Breast epithelium (tissue), 4 donors: ENCODE measurements around the gene ARFGAP3. TPM values are rescaled to one million over a fixed set of nuclear protein-coding genes. Genes with fewer than 3 reads are reported as not detected.

Experiments
- DNase-seq, 2 donors: peaks; one replicate each; pipeline ENCODE4 v3.0.0-alpha.2; 2019; ENCODE audit warnings: low spot score in 2 of 2
- H3K27ac ChIP-seq, 2 donors: fragments of 200-600 bp; sonication (generic) in 1 of 2; one replicate each; pipeline ENCODE4 v1.5.1; 2016 to 2019; ENCODE audit warnings: mild to moderate bottlenecking in 1 of 2
- H3K27me3 ChIP-seq, 2 donors: fragments of 200-600 bp; sonication (generic) in 1 of 2; one replicate each; pipeline versions ENCODE4 v1.5.1 to v1.6.0; 2017 to 2019; ENCODE audit warnings: control low read depth in 1 of 2, mild to moderate bottlenecking in 1 of 2
- H3K36me3 ChIP-seq: fragments of 200-600 bp; one replicate; pipeline ENCODE4 v1.5.1; 2019
- H3K4me1 ChIP-seq, 2 donors: fragments of 200-600 bp; sonication (generic); one replicate each; pipeline ENCODE4 v1.5.1; 2016 to 2019; ENCODE audit warnings: control low read depth in 1 of 2
- H3K4me3 ChIP-seq, 3 donors: fragments of 200-600 bp; sonication (generic); 1 replicate in 2 of 3; 2 replicates in 1 of 3; pipeline ENCODE4 v1.5.1; 2016 to 2019; ENCODE audit warnings: mild to moderate bottlenecking in 3 of 3, moderate library complexity in 2 of 3
- H3K9me3 ChIP-seq, 2 donors: fragments of 200-600 bp; sonication (generic) in 1 of 2; one replicate each; pipeline ENCODE4 v1.5.1; 2016 to 2019; ENCODE audit warnings: control low read depth in 1 of 2
- CTCF ChIP-seq, 3 donors: fragments of 450-650 bp; IDR thresholded peaks; one replicate each; pipeline ENCODE4 v1.5.1; 2016 to 2017; ENCODE audit warnings: antibody characterized with exemption in 3 of 3, mild to moderate bottlenecking in 3 of 3, moderate library complexity in 3 of 3
- POLR2A ChIP-seq: fragments of 450-650 bp; IDR thresholded peaks from one replicate; pipeline ENCODE4 v1.6.1; 2016; ENCODE audit warnings: antibody characterized with exemption, mild to moderate bottlenecking, moderate library complexity
- POLR2AphosphoS5 ChIP-seq, 3 donors: sonication (generic); formaldehyde crosslinking; IDR thresholded peaks; one replicate each; pipeline ENCODE4 v1.6.1; 2017; ENCODE audit warnings: antibody characterized with exemption in 3 of 3
- intact Hi-C: fragments of 100-400 bp; cut with DNase I; formaldehyde crosslinking; loops from one replicate; pipeline ENCODE4 v1.15.1; 2023; ENCODE audit warnings: low total_unique reads
- total RNA-seq, 3 donors: library from RNA; depleted of rRNA; stranded (reverse); fragments of >200 nt; gene quantifications; one replicate each; pipeline ENCODE4 v1.1.0, GENCODE V29; 2016

Gene ARFGAP3
- total RNA-seq, 3 donors from 2014 or later, result 51.2 to 90.7 (median 70.8) TPM

- H3K27ac ChIP-seq, result no peak overlapping the region
- no peaks in the 10 kb centered on the region for H3K36me3 ChIP-seq
- H3K4me3 ChIP-seq, result no peak overlapping the region
- no peaks in the 10 kb centered on the region for H3K27me3 ChIP-seq
- DNase-seq, result no peak
- no peaks in the 10 kb centered on the region for H3K9me3 ChIP-seq
- TF ChIP-seq POLR2AphosphoS5 (IDR thresholded peaks at IDR 0.05), result no peak
- no peak for TF ChIP-seq CTCF (IDR thresholded peaks at IDR 0.05)
- no peaks in the 10 kb centered on the region for H3K4me1 ChIP-seq
- intact Hi-C loops, result no loop called here
These were observed 32.2 kb upstream of the ARFGAP3 start for GRCh38 chr22:42889304-42889703.

GRCh38 chr22:42887523-42888507 is 30.7 kb upstream of the ARFGAP3 start:
- Histone ChIP-seq H3K27me3 (no peaks in the 10 kb centered on the region), H3K4me1 (no peaks in the 10 kb centered on the region), H3K9me3 (no peaks in the 10 kb centered on the region), H3K27ac (no peak overlapping the region), H3K36me3 (no peaks in the 10 kb centered on the region), H3K4me3 (no peak overlapping the region)
- intact Hi-C loops, result loop anchor here (1.0 kb wide), 1 partner anchor 37 kb away; no protein-coding TSS in a partner anchor
- TF ChIP-seq POLR2AphosphoS5 (IDR thresholded peaks at IDR 0.05) (no peak), CTCF (IDR thresholded peaks at IDR 0.05) (no peak), POLR2A (no peak)
- no peak for DNase-seq

- H3K4me3 ChIP-seq, result no peak overlapping the region
- H3K4me1 ChIP-seq, result no peaks in the 10 kb centered on the region
- TF ChIP-seq CTCF (IDR thresholded peaks at IDR 0.05) (no peak), POLR2A (no peak), POLR2AphosphoS5 (IDR thresholded peaks at IDR 0.05) (no peak)
- intact Hi-C loops, result loop anchor here (1.0 kb wide), 1 partner anchor 38 kb away; no protein-coding TSS in a partner anchor
- no peaks in the 10 kb centered on the region for H3K9me3 ChIP-seq
- H3K27me3 ChIP-seq, result no peaks in the 10 kb centered on the region
- no peak overlapping the region for H3K27ac ChIP-seq
- DNase-seq, result no peak
- H3K36me3 ChIP-seq, result no peaks in the 10 kb centered on the region
These were observed 30.0 kb upstream of the ARFGAP3 start for GRCh38 chr22:42887120-42887519.

- H3K9me3 ChIP-seq, result no peaks in the 10 kb centered on the region
- no peaks in the 10 kb centered on the region for H3K27me3 ChIP-seq
- H3K4me1 ChIP-seq, result no peaks in the 10 kb centered on the region
- no peak overlapping the region for H3K27ac ChIP-seq
- DNase-seq, result no peak
- intact Hi-C loops, result no loop called here
- TF ChIP-seq CTCF (IDR thresholded peaks at IDR 0.05), result no peak
- no peak for TF ChIP-seq POLR2A
- TF ChIP-seq POLR2AphosphoS5 (IDR thresholded peaks at IDR 0.05), result no peak
- H3K36me3 ChIP-seq, result no peaks in the 10 kb centered on the region
- no peak overlapping the region for H3K4me3 ChIP-seq
These were observed 28.4 kb upstream of the ARFGAP3 start for GRCh38 chr22:42885446-42885845.
